Measurements from ENCODE around the gene NET1.

Gene NET1

DNA sequence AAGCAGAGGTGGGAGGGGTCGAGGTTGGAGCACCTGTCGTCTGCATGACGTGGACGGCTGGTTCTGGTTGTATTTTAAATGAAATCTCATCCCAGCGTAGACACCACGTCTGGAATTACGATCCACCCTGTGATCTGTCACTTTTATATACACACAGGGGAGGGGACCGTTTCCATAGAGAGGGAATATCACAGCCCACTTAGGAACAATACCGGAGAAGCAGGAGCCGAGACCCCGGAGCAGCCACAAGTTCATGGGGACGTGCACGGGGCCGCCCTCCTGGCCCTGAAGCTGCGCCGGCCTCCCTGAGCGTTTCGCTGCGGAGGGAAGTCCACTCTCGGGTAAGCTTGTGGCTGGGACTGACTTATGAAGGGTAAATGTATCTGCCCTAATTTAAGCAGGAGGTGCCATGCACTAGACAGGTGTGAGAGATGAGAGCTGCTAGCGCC, 47.4 kb upstream of the NET1 start, which contains the start of gene UCN3:
Gene UCN3, plus strand, starts transcription at position 77 of the 449 bp plus-strand sequence. CDS start 8,755 bp downstream, outside the sequence.
- H3K27me3 ChIP-seq (ENCODE audit: insufficient read depth, low read length): no peaks in the 10 kb centered on the region
- no peaks in the 10 kb centered on the region for H3K79me2 ChIP-seq (ENCODE audit: insufficient read depth, low read length)
- H3K36me3 ChIP-seq (ENCODE audit: insufficient read depth, low read length): no peaks in the 10 kb centered on the region
- no peaks in the 10 kb centered on the region for H3K4me1 ChIP-seq (ENCODE audit: insufficient read depth, low read length, severe bottlenecking)
- TF ChIP-seq EZH2 (IDR thresholded peaks at IDR 0.05; ENCODE audit: borderline replicate concordance, low read length): no peak
- TF ChIP-seq, protein P1, sequence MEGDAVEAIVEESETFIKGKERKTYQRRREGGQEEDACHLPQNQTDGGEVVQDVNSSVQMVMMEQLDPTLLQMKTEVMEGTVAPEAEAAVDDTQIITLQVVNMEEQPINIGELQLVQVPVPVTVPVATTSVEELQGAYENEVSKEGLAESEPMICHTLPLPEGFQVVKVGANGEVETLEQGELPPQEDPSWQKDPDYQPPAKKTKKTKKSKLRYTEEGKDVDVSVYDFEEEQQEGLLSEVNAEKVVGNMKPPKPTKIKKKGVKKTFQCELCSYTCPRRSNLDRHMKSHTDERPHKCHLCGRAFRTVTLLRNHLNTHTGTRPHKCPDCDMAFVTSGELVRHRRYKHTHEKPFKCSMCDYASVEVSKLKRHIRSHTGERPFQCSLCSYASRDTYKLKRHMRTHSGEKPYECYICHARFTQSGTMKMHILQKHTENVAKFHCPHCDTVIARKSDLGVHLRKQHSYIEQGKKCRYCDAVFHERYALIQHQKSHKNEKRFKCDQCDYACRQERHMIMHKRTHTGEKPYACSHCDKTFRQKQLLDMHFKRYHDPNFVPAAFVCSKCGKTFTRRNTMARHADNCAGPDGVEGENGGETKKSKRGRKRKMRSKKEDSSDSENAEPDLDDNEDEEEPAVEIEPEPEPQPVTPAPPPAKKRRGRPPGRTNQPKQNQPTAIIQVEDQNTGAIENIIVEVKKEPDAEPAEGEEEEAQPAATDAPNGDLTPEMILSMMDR (IDR thresholded peaks at IDR 0.05; ENCODE audit: low read length): no peak
- H2AFZ ChIP-seq (ENCODE audit: low read length): no peak within 1 kb of the TSS
- no peaks in the 10 kb centered on the region for H4K20me1 ChIP-seq (ENCODE audit: insufficient read depth, low read length)
- H3K4me2 ChIP-seq (ENCODE audit: low read length): no peak within 1 kb of the TSS
- no peak within 1 kb of the TSS for H3K27ac ChIP-seq (ENCODE audit: low read depth, low read length, poor library complexity, severe bottlenecking)
- no peaks in the 10 kb centered on the region for H3F3A ChIP-seq (ENCODE audit: insufficient read depth, low read length)
- H3K9ac ChIP-seq (ENCODE audit: low read length): no peak within 1 kb of the TSS
- no peaks in the 10 kb centered on the region for H3K9me2 ChIP-seq (ENCODE audit: low read depth, low read length)
- no peaks in the 10 kb centered on the region for H3K9me3 ChIP-seq (ENCODE audit: low read length)
- no peak within 1 kb of the TSS for H3K4me3 ChIP-seq (ENCODE audit: low read depth, low read length, poor library complexity, severe bottlenecking)

DNA sequence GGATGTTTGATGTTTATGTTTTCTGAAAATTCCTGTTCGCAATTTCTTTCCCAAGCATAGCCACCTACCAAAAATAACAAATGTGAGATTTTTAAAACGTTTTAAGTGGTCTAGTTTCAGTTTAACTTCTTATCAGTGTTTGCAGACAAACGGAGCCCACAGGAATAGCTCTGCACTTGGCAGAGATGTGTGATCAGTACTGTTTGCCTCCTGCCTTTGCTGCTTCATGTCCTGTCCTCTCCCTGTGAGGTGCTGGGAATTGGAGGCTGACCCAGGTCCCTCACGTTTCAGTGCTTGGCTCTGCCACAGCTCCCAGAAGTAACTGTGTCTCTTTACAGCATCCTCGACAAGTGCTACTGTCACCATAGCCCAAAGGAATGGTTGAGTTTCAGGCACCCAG, 46.4 kb upstream of the NET1 start:
- Histone ChIP-seq H3K4me3 (ENCODE audit: low read depth, low read length, poor library complexity, severe bottlenecking) (no peak overlapping the region), H3K9ac (ENCODE audit: low read length) (no peak overlapping the region), H3K27ac (ENCODE audit: low read depth, low read length, poor library complexity, severe bottlenecking) (no peak overlapping the region), H3K9me3 (ENCODE audit: low read length) (no peaks in the 10 kb centered on the region), H4K20me1 (ENCODE audit: insufficient read depth, low read length) (no peaks in the 10 kb centered on the region), H3K4me1 (ENCODE audit: insufficient read depth, low read length, severe bottlenecking) (no peaks in the 10 kb centered on the region), H3K9me2 (ENCODE audit: low read depth, low read length) (no peaks in the 10 kb centered on the region), H3F3A (ENCODE audit: insufficient read depth, low read length) (peaks cover 2% of the 10 kb centered on the region; the same call in 1 of the 2 replicates), H3K4me2 (ENCODE audit: low read length) (no peak overlapping the region), H3K36me3 (ENCODE audit: insufficient read depth, low read length) (no peaks in the 10 kb centered on the region), H3K79me2 (ENCODE audit: insufficient read depth, low read length) (no peaks in the 10 kb centered on the region), H3K27me3 (ENCODE audit: insufficient read depth, low read length) (no peaks in the 10 kb centered on the region), H2AFZ (ENCODE audit: low read length) (no peak overlapping the region)
- TF ChIP-seq, protein P1 (IDR thresholded peaks at IDR 0.05; ENCODE audit: low read length): no peak
- TF ChIP-seq EZH2 (IDR thresholded peaks at IDR 0.05; ENCODE audit: borderline replicate concordance, low read length): no peak

DNA sequence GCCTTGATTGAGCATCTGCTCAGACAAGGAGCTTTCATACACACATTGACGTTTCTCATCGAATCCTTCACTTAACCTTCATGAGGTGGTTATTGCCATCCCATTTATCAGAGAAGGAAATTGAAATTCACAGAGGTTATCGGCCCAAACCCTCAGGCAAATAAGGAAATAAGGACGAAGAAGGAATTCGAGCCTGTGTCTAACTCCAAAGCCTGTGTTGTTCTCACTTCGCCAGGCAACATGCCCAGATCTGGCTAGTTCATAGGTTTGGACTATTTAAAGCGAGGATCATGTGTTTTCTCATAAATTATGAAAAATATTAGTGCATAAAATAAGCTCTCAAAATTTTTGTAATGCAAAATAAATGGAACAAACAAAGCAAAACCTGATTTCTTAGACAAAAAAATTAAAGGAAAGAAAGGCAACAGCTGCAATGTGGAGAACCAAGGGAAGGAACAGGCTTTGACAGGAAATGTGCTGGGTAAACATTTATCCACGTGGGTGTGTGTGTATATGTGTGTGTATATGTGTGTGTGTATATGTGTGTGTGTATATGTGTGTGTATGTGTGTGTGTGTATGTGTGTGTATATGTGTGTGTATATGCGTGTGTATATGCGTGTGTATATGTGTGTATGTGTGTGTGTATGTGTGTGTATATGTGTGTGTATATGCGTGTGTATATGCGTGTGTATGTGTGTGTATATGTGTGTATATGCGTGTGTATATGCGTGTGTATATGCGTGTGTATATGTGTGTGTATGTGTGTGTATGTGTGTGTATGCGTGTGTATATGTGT, 42.8 kb upstream of the NET1 start:
- Histone ChIP-seq H3K4me3 (ENCODE audit: low read depth, low read length, poor library complexity, severe bottlenecking) (no peak overlapping the region), H3F3A (ENCODE audit: insufficient read depth, low read length) (peaks cover 3% of the 10 kb centered on the region; the same call in 1 of the 2 replicates), H3K79me2 (ENCODE audit: insufficient read depth, low read length) (no peaks in the 10 kb centered on the region), H3K4me1 (ENCODE audit: insufficient read depth, low read length, severe bottlenecking) (no peaks in the 10 kb centered on the region), H4K20me1 (ENCODE audit: insufficient read depth, low read length) (no peaks in the 10 kb centered on the region), H3K27me3 (ENCODE audit: insufficient read depth, low read length) (no peaks in the 10 kb centered on the region; the same call in 1 of the 2 replicates), H3K9me2 (ENCODE audit: low read depth, low read length) (no peaks in the 10 kb centered on the region), H3K9ac (ENCODE audit: low read length) (no peak overlapping the region), H3K4me2 (ENCODE audit: low read length) (no peak overlapping the region), H3K36me3 (ENCODE audit: insufficient read depth, low read length) (no peaks in the 10 kb centered on the region), H3K27ac (ENCODE audit: low read depth, low read length, poor library complexity, severe bottlenecking) (no peak overlapping the region), H3K9me3 (ENCODE audit: low read length) (no peaks in the 10 kb centered on the region), H2AFZ (ENCODE audit: low read length) (no peak overlapping the region)
- TF ChIP-seq EZH2 (IDR thresholded peaks at IDR 0.05; ENCODE audit: borderline replicate concordance, low read length): no peak
- TF ChIP-seq, protein P1 (IDR thresholded peaks at IDR 0.05; ENCODE audit: low read length): no peak

All from OCI-LY1 (cell line).